PC-3 (cell line): Measurements from ENCODE around the gene TEC. TPM values are rescaled to one million over a fixed set of nuclear protein-coding genes. Genes with fewer than 3 reads are reported as not detected.
"Not testable (repeated sequence)": the region's sequence is repeated elsewhere in the genome, so short reads cannot be mapped to it uniquely, and the experiment has no call there.

ENCODE experiments used
- ATAC-seq: fragments of 200-7000 bp; cut with Tn5 transposase; 2 replicates; pipeline ENCODE4 v1.9.1; 2020; ENCODE audit warnings: mild to moderate bottlenecking, moderate library complexity
- Bru-seq: library from RNA; stranded (reverse); fragments of 400-500 nt; gene quantifications from one replicate; lab custom pipeline; 2021; lab: Mats Ljungman, UMichigan
- BruChase-seq, 2 experiments: library from RNA; stranded (reverse); fragments of 400-500 nt; gene quantifications; one replicate each; lab custom pipeline; 2021; lab: Mats Ljungman, UMichigan
- BruUV-seq: library from RNA; stranded (reverse); fragments of 400-500 nt; replicated peaks from 2 replicates; lab custom pipeline; 2021; lab: Mats Ljungman, UMichigan
- CTCF ChIA-PET: fragments of 300-600 bp; sonication (Branson Sonifier 250); formaldehyde crosslinking; loops from one replicate; lab custom pipeline; 2022; ENCODE audit warnings: antibody characterized with exemption; lab: Charles Lee
- POLR2A ChIA-PET: fragments of 300-600 bp; sonication (Branson Sonifier 250); formaldehyde crosslinking; loops from one replicate; lab custom pipeline; 2022; ENCODE audit warnings: antibody characterized with exemption; ENCODE audit not compliant: unreplicated experiment; lab: Charles Lee
- DNase-seq: peaks from one replicate; pipeline ENCODE4 v3.0.0-alpha.2; 2015
- H2AFZ ChIP-seq: fragments of 300-600 bp; sonication (generic); 2 replicates; pipeline ENCODE4 v1.6.0; 2016; ENCODE audit warnings: antibody characterized with exemption, low read length
- H3F3A ChIP-seq: fragments of 300-600 bp; sonication (generic); one replicate; pipeline ENCODE4 v1.6.0; 2017; ENCODE audit warnings: antibody characterized with exemption, low read length, control low read depth, mild to moderate bottlenecking; ENCODE audit not compliant: unreplicated experiment
- H3K27ac ChIP-seq: fragments of 300-600 bp; sonication (generic); 2 replicates; pipeline ENCODE4 v1.5.1; 2016; ENCODE audit warnings: mild to moderate bottlenecking, low read length
- H3K27me3 ChIP-seq: fragments of 300-600 bp; sonication (generic); 2 replicates; pipeline ENCODE4 v1.6.1; 2016; ENCODE audit warnings: low read length, mixed read lengths
- H3K36me3 ChIP-seq: fragments of 300-600 bp; sonication (generic); 2 replicates; pipeline ENCODE4 v1.6.1; 2016; ENCODE audit warnings: low read depth, mixed run types, low read length, mixed read lengths
- H3K4me1 ChIP-seq: fragments of 300-600 bp; sonication (generic); 2 replicates; pipeline ENCODE4 v1.5.1; 2016; ENCODE audit warnings: low read length; ENCODE audit not compliant: insufficient read depth
- H3K4me2 ChIP-seq: fragments of 300-600 bp; sonication (generic); 2 replicates; pipeline ENCODE4 v1.6.0; 2016; ENCODE audit warnings: low read length
- H3K4me3 ChIP-seq: fragments of 300-600 bp; sonication (generic); 2 replicates; pipeline ENCODE4 v1.5.1; 2016; ENCODE audit warnings: mild to moderate bottlenecking, low read length, mixed read lengths
- H3K79me2 ChIP-seq: fragments of 300-600 bp; sonication (generic); 2 replicates; pipeline ENCODE4 v1.6.1; 2017; ENCODE audit warnings: low read length, mixed read lengths
- H3K9ac ChIP-seq: fragments of 300-600 bp; sonication (generic); 2 replicates; pipeline ENCODE4 v1.6.0; 2016; ENCODE audit warnings: mild to moderate bottlenecking, low read length
- H3K9me2 ChIP-seq: fragments of 300-600 bp; sonication (generic); replicated peaks from 2 replicates; pipeline ENCODE4 v1.6.1; 2016; ENCODE audit warnings: mixed run types, low read length, mixed read lengths
- H3K9me3 ChIP-seq: fragments of 300-600 bp; sonication (generic); 2 replicates; pipeline ENCODE4 v1.6.1; 2016; ENCODE audit warnings: low read length, mixed read lengths
- H4K20me1 ChIP-seq: fragments of 300-600 bp; sonication (generic); 2 replicates; pipeline ENCODE4 v1.6.1; 2016; ENCODE audit warnings: low read length, mixed read lengths
- EZH2 ChIP-seq: fragments of 300-600 bp; sonication (generic); IDR thresholded peaks from one replicate; pipeline ENCODE4 v1.6.1; 2017; ENCODE audit warnings: antibody characterized with exemption, mild to moderate bottlenecking, low read length; ENCODE audit not compliant: unreplicated experiment
- EZH2phosphoT487 ChIP-seq: fragments of 300-600 bp; sonication (generic); IDR thresholded peaks from 2 replicates; pipeline ENCODE4 v1.6.1; 2018; ENCODE audit warnings: mild to moderate bottlenecking, antibody characterized with exemption, low read length, borderline replicate concordance
- intact Hi-C: fragments of 100-400 bp; cut with micrococcal nuclease; formaldehyde crosslinking; loops from 2 replicates; pipeline ENCODE4 v1.9.0; 2023
- long read RNA-seq: library from polyadenylated mRNA; unstranded; transcript quantifications from one replicate; pipeline ENCODE4 v2.0.0, GENCODE V29; 2021; ENCODE audit not compliant: unreplicated experiment
- total RNA-seq: library from RNA; depleted of rRNA; stranded (reverse); fragments of >200 nt; gene quantifications from 2 replicates; pipeline ENCODE4 v1.2.3, GENCODE V29; 2014; rRNA removed
- TF ChIP-seq, protein P1 (sequence below): fragments of 300-600 bp; sonication (generic); conservative IDR thresholded peaks from 2 replicates; pipeline ENCODE4 v1.5.1; 2017; ENCODE audit warnings: antibody characterized with exemption, low read depth, mild to moderate bottlenecking, low read length

Gene TEC
- total RNA-seq = 3.9 and 10.4 TPM in 2 replicates
- percentile 60 among the genes with signal in this experiment for Bru-seq, nascent RNA
- BruChase-seq, experiment 1, labeled RNA remaining after a 6-hour chase = percentile 47 among the genes with signal in this experiment
- BruChase-seq, experiment 2, labeled RNA remaining after a 2-hour chase = percentile 49 among the genes with signal in this experiment
- long read RNA-seq, transcript TEC-201 (18 exons, 3,687 nt) = major isoform, 11 of 16 reads
- long read RNA-seq, partial matches to known transcripts = 1 of 16 reads
- long read RNA-seq, other reads (novel, unspliced or antisense) = 4 of 16 reads

- Histone ChIP-seq H3K4me3 (peak within 1 kb of the TSS; percentile 86), H3K79me2 (peaks cover 31% of the 10 kb centered on the region), H3K36me3 (no peaks in the 10 kb centered on the region), H3K9me2 (no peaks in the 10 kb centered on the region), H3K4me2 (peak within 1 kb of the TSS; percentile 86), H3K9me3 (no peaks in the 10 kb centered on the region), H3K9ac (peak within 1 kb of the TSS; percentile 57), H3K27me3 (no peaks in the 10 kb centered on the region), H3K27ac (peak within 1 kb of the TSS; percentile 41), H2AFZ (peak within 1 kb of the TSS; percentile 92), H3F3A (no peaks in the 10 kb centered on the region), H4K20me1 (no peaks in the 10 kb centered on the region), H3K4me1 (peaks cover 6% of the 10 kb centered on the region; the same call in 1 of the 2 replicates)
- DNase-seq = peak; percentile 50
- ATAC-seq = peak; percentile 58
- TF ChIP-seq EZH2 = no peak
- no peak for TF ChIP-seq EZH2phosphoT487
- intact Hi-C loops = loop anchor here (5.0 kb wide), 1 partner anchor 142 kb away; no protein-coding TSS in a partner anchor
- POLR2A ChIA-PET = no interaction called here
- BruUV-seq = TSS peak; percentile 64
- CTCF ChIA-PET = no interaction called here
Observed at GRCh38 chr4:48268956-48269860, at the start of gene TEC. Gene TEC, minus strand, starts transcription at chr4:48269838. Its CDS starts 41,224 bp downstream, at chr4:48228614.

- H3F3A ChIP-seq = no peaks in the 10 kb centered on the region
- no peaks in the 10 kb centered on the region for H3K9me2 ChIP-seq
- no peak overlapping the region for H3K27ac ChIP-seq
- POLR2A ChIA-PET = no interaction called here
- H3K4me1 ChIP-seq = no peaks in the 10 kb centered on the region
- H3K9me3 ChIP-seq = no peaks in the 10 kb centered on the region
- no peak overlapping the region for H3K4me3 ChIP-seq
- TF ChIP-seq, protein P1, sequence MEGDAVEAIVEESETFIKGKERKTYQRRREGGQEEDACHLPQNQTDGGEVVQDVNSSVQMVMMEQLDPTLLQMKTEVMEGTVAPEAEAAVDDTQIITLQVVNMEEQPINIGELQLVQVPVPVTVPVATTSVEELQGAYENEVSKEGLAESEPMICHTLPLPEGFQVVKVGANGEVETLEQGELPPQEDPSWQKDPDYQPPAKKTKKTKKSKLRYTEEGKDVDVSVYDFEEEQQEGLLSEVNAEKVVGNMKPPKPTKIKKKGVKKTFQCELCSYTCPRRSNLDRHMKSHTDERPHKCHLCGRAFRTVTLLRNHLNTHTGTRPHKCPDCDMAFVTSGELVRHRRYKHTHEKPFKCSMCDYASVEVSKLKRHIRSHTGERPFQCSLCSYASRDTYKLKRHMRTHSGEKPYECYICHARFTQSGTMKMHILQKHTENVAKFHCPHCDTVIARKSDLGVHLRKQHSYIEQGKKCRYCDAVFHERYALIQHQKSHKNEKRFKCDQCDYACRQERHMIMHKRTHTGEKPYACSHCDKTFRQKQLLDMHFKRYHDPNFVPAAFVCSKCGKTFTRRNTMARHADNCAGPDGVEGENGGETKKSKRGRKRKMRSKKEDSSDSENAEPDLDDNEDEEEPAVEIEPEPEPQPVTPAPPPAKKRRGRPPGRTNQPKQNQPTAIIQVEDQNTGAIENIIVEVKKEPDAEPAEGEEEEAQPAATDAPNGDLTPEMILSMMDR = peak; percentile 77
- no peak for TF ChIP-seq EZH2
- intact Hi-C loops = loop anchor here (1.0 kb wide), 1 partner anchor 230 kb away; no protein-coding TSS in a partner anchor
- DNase-seq (peak; percentile 63), ATAC-seq (peak; percentile 73)
- no peaks in the 10 kb centered on the region for H3K27me3 ChIP-seq
- H4K20me1 ChIP-seq = no peaks in the 10 kb centered on the region
- H3K9ac ChIP-seq = no peak overlapping the region
- no peak overlapping the region for H2AFZ ChIP-seq
- no peaks in the 10 kb centered on the region for H3K36me3 ChIP-seq
- H3K79me2 ChIP-seq = no peaks in the 10 kb centered on the region
- CTCF ChIA-PET = no interaction called here
- H3K4me2 ChIP-seq = no peak overlapping the region
- BruUV-seq = no TSS peak
Observed at GRCh38 chr4:48315728-48316630, 46.3 kb upstream of the TEC start.

- DNase-seq, H4K20me1 ChIP-seq, H3K9me3 ChIP-seq, H3F3A ChIP-seq, CTCF ChIA-PET, H3K36me3 ChIP-seq, intact Hi-C loops, ATAC-seq, H3K9me2 ChIP-seq, H3K27me3 ChIP-seq, POLR2A ChIA-PET, H3K4me1 ChIP-seq, H3K4me2 ChIP-seq, H3K4me3 ChIP-seq, H3K27ac ChIP-seq, H3K79me2 ChIP-seq, BruUV-seq, H3K9ac ChIP-seq, H2AFZ ChIP-seq: not testable (repeated sequence)
Observed at GRCh38 chr4:48314746-48315145, 45.1 kb upstream of the TEC start.
